ENCODE data around the gene CYP4F2.
"Not testable (repeated sequence)": the region's sequence is repeated elsewhere in the genome, so short reads cannot be mapped to it uniquely, and the experiment has no call there.

Gene CYP4F2

GRCh38 chr19:15913384-15913783 is 15.5 kb upstream of the CYP4F2 start:
- no peaks in the 10 kb centered on the region for H3K27me3 ChIP-seq (ENCODE audit: insufficient read depth, low read length)
- H3K36me3 ChIP-seq (ENCODE audit: control insufficient read depth in 1 of 2, insufficient read depth in 2 of 2, low read length in 2 of 2): no peaks in the 10 kb centered on the region
- no peak overlapping the region for H3K14ac ChIP-seq (ENCODE audit: low read length)
- H4K91ac ChIP-seq (ENCODE audit: low read depth, low read length): no peak overlapping the region
- no peak overlapping the region for H3K4ac ChIP-seq (ENCODE audit: low read depth, low read length)
- no peak overlapping the region for H3K27ac ChIP-seq (ENCODE audit: low read depth, low read length)
- no peaks in the 10 kb centered on the region for H3K79me1 ChIP-seq (ENCODE audit: low read length)
- H3K18ac ChIP-seq (ENCODE audit: low read length): no peak overlapping the region
- H2AK5ac ChIP-seq (ENCODE audit: low read length): no peak overlapping the region
- no peak overlapping the region for H3K4me3 ChIP-seq (ENCODE audit: low read depth, low read length)
- peaks cover 15% of the 10 kb centered on the region for H3K9me3 ChIP-seq (ENCODE audit: insufficient read depth, low read depth, low read length)
- H3K23ac ChIP-seq (ENCODE audit: low read length): no peak overlapping the region
- no peak overlapping the region for H2BK120ac ChIP-seq (ENCODE audit: insufficient read depth, low read length, poor library complexity)
- no peak overlapping the region for H4K12ac ChIP-seq (ENCODE audit: low read depth, low read length)
- no peak for DNase-seq
- no peak overlapping the region for H4K8ac ChIP-seq (ENCODE audit: low read depth, low read length)
- H2AFZ ChIP-seq (ENCODE audit: insufficient read depth, low read length, poor library complexity): no peak overlapping the region
- no peaks in the 10 kb centered on the region for H3K4me1 ChIP-seq (ENCODE audit: control insufficient read depth in 1 of 2, insufficient read depth in 2 of 2, low read length in 2 of 2)
- H2BK12ac ChIP-seq (ENCODE audit: low read length): no peak overlapping the region
- WGBS (ENCODE audit: extremely low coverage, insufficient coverage, insufficient read length): no CpG with 5 or more reads among the region's 6 CpGs
- H3K79me2 ChIP-seq (ENCODE audit: control insufficient read depth, insufficient read depth, low read length, poor library complexity): no peaks in the 10 kb centered on the region
- H3K4me2 ChIP-seq (ENCODE audit: low read length): no peak overlapping the region
- no peak overlapping the region for H2BK5ac ChIP-seq (ENCODE audit: low read depth, low read length, poor library complexity)
- no peak overlapping the region for H3K9ac ChIP-seq (ENCODE audit: low read length)

GRCh38 chr19:15911599-15912235 is 13.8 kb upstream of the CYP4F2 start:
- WGBS (ENCODE audit: extremely low coverage, insufficient coverage, insufficient read length): no CpG with 5 or more reads among the region's 44 CpGs
- no peak overlapping the region for H4K12ac ChIP-seq (ENCODE audit: low read depth, low read length)
- no peak for DNase-seq

GRCh38 chr19:15905026-15905425 is 7.2 kb upstream of the CYP4F2 start:
- no peak overlapping the region for H3K4ac ChIP-seq (ENCODE audit: low read depth, low read length)
- no peak overlapping the region for H2AFZ ChIP-seq (ENCODE audit: insufficient read depth, low read length, poor library complexity)
- H2AK5ac ChIP-seq (ENCODE audit: low read length): no peak overlapping the region
- no peaks in the 10 kb centered on the region for H3K79me1 ChIP-seq (ENCODE audit: low read length)
- no peak overlapping the region for H3K14ac ChIP-seq (ENCODE audit: low read length)
- no peaks in the 10 kb centered on the region for H3K27me3 ChIP-seq (ENCODE audit: insufficient read depth, low read length)
- H2BK5ac ChIP-seq (ENCODE audit: low read depth, low read length, poor library complexity): no peak overlapping the region
- no peak overlapping the region for H3K9ac ChIP-seq (ENCODE audit: low read length)
- H4K91ac ChIP-seq (ENCODE audit: low read depth, low read length): no peak overlapping the region
- H3K79me2 ChIP-seq (ENCODE audit: control insufficient read depth, insufficient read depth, low read length, poor library complexity): no peaks in the 10 kb centered on the region
- no peak overlapping the region for H2BK12ac ChIP-seq (ENCODE audit: low read length)
- no peak overlapping the region for H2BK120ac ChIP-seq (ENCODE audit: insufficient read depth, low read length, poor library complexity)
- H3K4me2 ChIP-seq (ENCODE audit: low read length): no peak overlapping the region
- no peak overlapping the region for H3K18ac ChIP-seq (ENCODE audit: low read length)
- H3K27ac ChIP-seq (ENCODE audit: low read depth, low read length): no peak overlapping the region
- H4K12ac ChIP-seq (ENCODE audit: low read depth, low read length): no peak overlapping the region
- no peak overlapping the region for H4K8ac ChIP-seq (ENCODE audit: low read depth, low read length)
- no peak overlapping the region for H3K23ac ChIP-seq (ENCODE audit: low read length)
- no peaks in the 10 kb centered on the region for H3K36me3 ChIP-seq (ENCODE audit: control insufficient read depth in 1 of 2, insufficient read depth in 2 of 2, low read length in 2 of 2)
- no peak for DNase-seq
- no peaks in the 10 kb centered on the region for H3K4me1 ChIP-seq (ENCODE audit: control insufficient read depth in 1 of 2, insufficient read depth in 2 of 2, low read length in 2 of 2)
- H3K9me3 ChIP-seq (ENCODE audit: insufficient read depth, low read depth, low read length): peaks cover 10% of the 10 kb centered on the region
- H3K4me3 ChIP-seq (ENCODE audit: low read depth, low read length): no peak overlapping the region

More at GRCh38 chr19:15911599-15912235, 13.8 kb upstream of the CYP4F2 start:
- Histone ChIP-seq H3K4me3 (ENCODE audit: low read depth, low read length) (no peak overlapping the region), H3K9me3 (ENCODE audit: insufficient read depth, low read depth, low read length) (peaks cover 15% of the 10 kb centered on the region), H2BK5ac (ENCODE audit: low read depth, low read length, poor library complexity) (no peak overlapping the region), H3K4ac (ENCODE audit: low read depth, low read length) (no peak overlapping the region), H3K79me2 (ENCODE audit: control insufficient read depth, insufficient read depth, low read length, poor library complexity) (no peaks in the 10 kb centered on the region), H3K4me2 (ENCODE audit: low read length) (no peak overlapping the region), H3K4me1 (ENCODE audit: control insufficient read depth in 1 of 2, insufficient read depth in 2 of 2, low read length in 2 of 2) (no peaks in the 10 kb centered on the region), H3K36me3 (ENCODE audit: control insufficient read depth in 1 of 2, insufficient read depth in 2 of 2, low read length in 2 of 2) (no peaks in the 10 kb centered on the region), H2BK120ac (ENCODE audit: insufficient read depth, low read length, poor library complexity) (no peak overlapping the region), H2AK5ac (ENCODE audit: low read length) (no peak overlapping the region), H3K18ac (ENCODE audit: low read length) (no peak overlapping the region), H2AFZ (ENCODE audit: insufficient read depth, low read length, poor library complexity) (no peak overlapping the region), H3K9ac (ENCODE audit: low read length) (no peak overlapping the region), H3K23ac (ENCODE audit: low read length) (no peak overlapping the region), H3K14ac (ENCODE audit: low read length) (no peak overlapping the region), H2BK12ac (ENCODE audit: low read length) (no peak overlapping the region), H4K8ac (ENCODE audit: low read depth, low read length) (no peak overlapping the region), H4K91ac (ENCODE audit: low read depth, low read length) (no peak overlapping the region), H3K27me3 (ENCODE audit: insufficient read depth, low read length) (no peaks in the 10 kb centered on the region), H3K27ac (ENCODE audit: low read depth, low read length) (no peak overlapping the region), H3K79me1 (ENCODE audit: low read length) (no peaks in the 10 kb centered on the region)

GRCh38 chr19:15902898-15903297 is 5.0 kb upstream of the CYP4F2 start:
- not testable (repeated sequence) for H3K14ac ChIP-seq (ENCODE audit: low read length); H3K4me3 ChIP-seq (ENCODE audit: low read depth, low read length); H3K4me1 ChIP-seq (ENCODE audit: control insufficient read depth in 1 of 2, insufficient read depth in 2 of 2, low read length in 2 of 2); H2BK5ac ChIP-seq (ENCODE audit: low read depth, low read length, poor library complexity); H4K8ac ChIP-seq (ENCODE audit: low read depth, low read length); H3K23ac ChIP-seq (ENCODE audit: low read length); H3K4me2 ChIP-seq (ENCODE audit: low read length); H2AK5ac ChIP-seq (ENCODE audit: low read length); H3K79me2 ChIP-seq (ENCODE audit: control insufficient read depth, insufficient read depth, low read length, poor library complexity); H3K18ac ChIP-seq (ENCODE audit: low read length); H2BK12ac ChIP-seq (ENCODE audit: low read length); H3K79me1 ChIP-seq (ENCODE audit: low read length); H4K91ac ChIP-seq (ENCODE audit: low read depth, low read length); H3K4ac ChIP-seq (ENCODE audit: low read depth, low read length); DNase-seq; H3K9ac ChIP-seq (ENCODE audit: low read length); H3K27me3 ChIP-seq (ENCODE audit: insufficient read depth, low read length); H3K27ac ChIP-seq (ENCODE audit: low read depth, low read length); H4K12ac ChIP-seq (ENCODE audit: low read depth, low read length); H3K36me3 ChIP-seq (ENCODE audit: control insufficient read depth in 1 of 2, insufficient read depth in 2 of 2, low read length in 2 of 2); H2AFZ ChIP-seq (ENCODE audit: insufficient read depth, low read length, poor library complexity); H2BK120ac ChIP-seq (ENCODE audit: insufficient read depth, low read length, poor library complexity)
- peaks cover 14% of the 10 kb centered on the region for H3K9me3 ChIP-seq (ENCODE audit: insufficient read depth, low read depth, low read length)
- no CpG with 5 or more reads among the region's 29 CpGs for WGBS (ENCODE audit: extremely low coverage, insufficient coverage, insufficient read length)

All from trophoblast cell (in vitro differentiated cells and primary cell).